ENCODE data around the gene EHMT2. TPM values are rescaled to one million over a fixed set of nuclear protein-coding genes. Genes with fewer than 3 reads are reported as not detected.
"Not testable (repeated sequence)": the region's sequence is repeated elsewhere in the genome, so short reads cannot be mapped to it uniquely, and the experiment has no call there.

The EHMT2 gene
- total RNA-seq, 2 donors from 2014 or later: 34.4 to 69.1 TPM

- Mint-ChIP-seq H3K9me3 (no peaks in the 10 kb centered on the region), H3K27ac (no peak overlapping the region), H3K36me3 (no peaks in the 10 kb centered on the region), H3K4me1 (ENCODE audit: low read depth in 2 of 2) (peaks cover 8 to 16% of the 10 kb centered on the region in 2 donors), H3K27me3 (peaks cover 0 to 5% of the 10 kb centered on the region in 2 donors), H3K4me3 (no peak overlapping the region)
- peak; percentile 69 for DNase-seq (ENCODE audit: low spot score)
- ATAC-seq: peak; percentile 81 to 96
Measured at GRCh38 chr6:31907158-31907813, 9.8 kb upstream of the EHMT2 start.

- H3K4me1 Mint-ChIP-seq (ENCODE audit: low read depth in 2 of 2): peaks cover 10 to 17% of the 10 kb centered on the region in 2 donors
- not testable (repeated sequence) for ATAC-seq
Measured at GRCh38 chr6:31906727-31907126, 9.2 kb upstream of the EHMT2 start.

GRCh38 chr6:31906122-31906521 lies 8.6 kb upstream of the EHMT2 start:
- no peak for DNase-seq (ENCODE audit: low spot score)
- Mint-ChIP-seq H3K9me3 (no peaks in the 10 kb centered on the region), H3K4me1 (ENCODE audit: low read depth in 2 of 2) (peaks cover 10 to 17% of the 10 kb centered on the region in 2 donors), H3K4me3 (no peak overlapping the region), H3K36me3 (no peaks in the 10 kb centered on the region), H3K27ac (peak overlapping the region in 1 of 2 donors; percentile 30), H3K27me3 (peaks cover 0 to 4% of the 10 kb centered on the region in 2 donors)
- ATAC-seq: no peak

More at GRCh38 chr6:31906727-31907126, 9.2 kb upstream of the EHMT2 start:
- not testable (repeated sequence) for H3K4me3 Mint-ChIP-seq; H3K9me3 Mint-ChIP-seq; H3K27ac Mint-ChIP-seq; DNase-seq (ENCODE audit: low spot score); H3K27me3 Mint-ChIP-seq; H3K36me3 Mint-ChIP-seq

DNA sequence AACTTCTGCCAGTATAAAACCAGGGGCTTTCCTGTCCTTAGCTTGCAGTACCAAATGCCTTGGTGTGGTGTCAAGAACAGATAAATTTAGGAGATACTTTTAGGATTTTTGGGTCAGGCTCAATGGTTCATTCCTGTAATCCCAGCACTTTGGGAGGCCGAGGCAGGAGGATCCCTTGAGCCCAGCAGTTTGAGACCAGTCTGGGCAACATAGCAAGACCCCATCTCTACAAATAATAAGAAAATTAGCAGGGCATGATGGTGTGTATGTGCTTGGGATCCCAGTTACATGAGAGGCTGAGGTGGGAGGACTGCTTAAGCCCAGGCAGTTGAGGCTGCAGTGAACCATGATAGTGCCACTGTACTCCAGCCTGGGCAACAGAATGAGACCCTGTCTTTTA lies 7.5 kb upstream of the EHMT2 start:
- ATAC-seq (no peak), DNase-seq (ENCODE audit: low spot score) (no peak)
- H3K9me3 Mint-ChIP-seq: no peaks in the 10 kb centered on the region
- no peak overlapping the region for H3K27ac Mint-ChIP-seq
- peaks cover 10 to 17% of the 10 kb centered on the region in 2 donors for H3K4me1 Mint-ChIP-seq (ENCODE audit: low read depth in 2 of 2)
- no peaks in the 10 kb centered on the region for H3K36me3 Mint-ChIP-seq
- H3K4me3 Mint-ChIP-seq: no peak overlapping the region
- peaks cover 0 to 4% of the 10 kb centered on the region in 2 donors for H3K27me3 Mint-ChIP-seq

GRCh38 chr6:31903957-31904356 lies 6.5 kb upstream of the EHMT2 start:
- ATAC-seq (no peak), DNase-seq (ENCODE audit: low spot score) (no peak)
- H3K9me3 Mint-ChIP-seq: no peaks in the 10 kb centered on the region
- H3K36me3 Mint-ChIP-seq: no peaks in the 10 kb centered on the region
- H3K4me3 Mint-ChIP-seq: no peak overlapping the region
- peak overlapping the region in 1 of 2 donors; percentile 46 for H3K27ac Mint-ChIP-seq
- H3K27me3 Mint-ChIP-seq: peaks cover 0 to 4% of the 10 kb centered on the region in 2 donors
- peaks cover 20 to 26% of the 10 kb centered on the region in 2 donors for H3K4me1 Mint-ChIP-seq (ENCODE audit: low read depth in 2 of 2)

- ATAC-seq: peak; percentile 80 to 88
- peaks cover 0 to 4% of the 10 kb centered on the region in 2 donors for H3K27me3 Mint-ChIP-seq
- no peaks in the 10 kb centered on the region for H3K9me3 Mint-ChIP-seq
- peaks cover 29 to 32% of the 10 kb centered on the region in 2 donors for H3K4me1 Mint-ChIP-seq (ENCODE audit: low read depth in 2 of 2)
- H3K4me3 Mint-ChIP-seq: peak within 1 kb of the TSS; percentile 74
- H3K27ac Mint-ChIP-seq: peak within 1 kb of the TSS; percentile 30 to 46
- peak; percentile 88 for DNase-seq (ENCODE audit: low spot score)
- H3K36me3 Mint-ChIP-seq: no peaks in the 10 kb centered on the region
Measured at GRCh38 chr6:31901953-31902643, 4.6 kb upstream of the EHMT2 start, which contains the start of gene ZBTB12. TSS of gene ZBTB12 (minus strand) at chr6:31902086. CDS start at chr6:31901305, 781 bp downstream.

- peaks cover 31 to 34% of the 10 kb centered on the region in 2 donors for H3K4me1 Mint-ChIP-seq (ENCODE audit: low read depth in 2 of 2)
- ATAC-seq: peak; percentile 1 to 5
Measured at GRCh38 chr6:31901415-31901952, 4.0 kb upstream of the EHMT2 start.

DNA sequence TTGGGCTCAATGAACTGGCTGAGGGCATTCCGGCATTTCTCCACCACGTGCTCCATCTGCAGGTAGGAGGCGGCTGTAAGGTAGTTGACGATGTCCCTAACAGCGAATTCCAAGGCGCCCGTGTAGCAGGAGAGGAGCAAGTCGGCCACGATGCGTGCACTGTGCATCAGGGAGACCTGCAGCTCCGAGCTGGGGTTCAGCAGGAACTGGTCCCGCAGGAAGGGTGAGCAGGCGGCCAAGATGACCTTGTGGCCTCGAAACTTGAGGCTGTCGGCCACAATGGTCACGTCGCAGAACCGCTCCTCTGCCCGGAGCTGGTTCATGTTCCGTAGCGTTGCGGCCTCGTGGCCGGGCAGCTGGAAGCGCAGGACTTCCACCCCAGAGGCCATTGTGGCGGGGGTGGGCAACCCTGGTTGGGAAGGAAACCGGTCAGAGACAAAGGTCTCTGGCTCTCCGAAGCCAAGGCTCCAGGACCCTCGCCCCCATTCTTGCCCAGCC lies 3.5 kb upstream of the EHMT2 start:
- ATAC-seq (no peak), DNase-seq (ENCODE audit: low spot score) (no peak)
- H3K36me3 Mint-ChIP-seq: no peaks in the 10 kb centered on the region
- no peaks in the 10 kb centered on the region for H3K9me3 Mint-ChIP-seq
- peaks cover 35 to 39% of the 10 kb centered on the region in 2 donors for H3K4me1 Mint-ChIP-seq (ENCODE audit: low read depth in 2 of 2)
- H3K4me3 Mint-ChIP-seq: peak overlapping the region; percentile 30
- H3K27ac Mint-ChIP-seq: no peak overlapping the region
- no peaks in the 10 kb centered on the region for H3K27me3 Mint-ChIP-seq

More at GRCh38 chr6:31901415-31901952, 4.0 kb upstream of the EHMT2 start:
- no peaks in the 10 kb centered on the region for H3K9me3 Mint-ChIP-seq
- no peak for DNase-seq (ENCODE audit: low spot score)
- peaks cover 0 to 3% of the 10 kb centered on the region in 2 donors for H3K27me3 Mint-ChIP-seq
- H3K4me3 Mint-ChIP-seq: peak overlapping the region; percentile 74
- H3K36me3 Mint-ChIP-seq: no peaks in the 10 kb centered on the region
- H3K27ac Mint-ChIP-seq: peak overlapping the region in 1 of 2 donors; percentile 46

DNA sequence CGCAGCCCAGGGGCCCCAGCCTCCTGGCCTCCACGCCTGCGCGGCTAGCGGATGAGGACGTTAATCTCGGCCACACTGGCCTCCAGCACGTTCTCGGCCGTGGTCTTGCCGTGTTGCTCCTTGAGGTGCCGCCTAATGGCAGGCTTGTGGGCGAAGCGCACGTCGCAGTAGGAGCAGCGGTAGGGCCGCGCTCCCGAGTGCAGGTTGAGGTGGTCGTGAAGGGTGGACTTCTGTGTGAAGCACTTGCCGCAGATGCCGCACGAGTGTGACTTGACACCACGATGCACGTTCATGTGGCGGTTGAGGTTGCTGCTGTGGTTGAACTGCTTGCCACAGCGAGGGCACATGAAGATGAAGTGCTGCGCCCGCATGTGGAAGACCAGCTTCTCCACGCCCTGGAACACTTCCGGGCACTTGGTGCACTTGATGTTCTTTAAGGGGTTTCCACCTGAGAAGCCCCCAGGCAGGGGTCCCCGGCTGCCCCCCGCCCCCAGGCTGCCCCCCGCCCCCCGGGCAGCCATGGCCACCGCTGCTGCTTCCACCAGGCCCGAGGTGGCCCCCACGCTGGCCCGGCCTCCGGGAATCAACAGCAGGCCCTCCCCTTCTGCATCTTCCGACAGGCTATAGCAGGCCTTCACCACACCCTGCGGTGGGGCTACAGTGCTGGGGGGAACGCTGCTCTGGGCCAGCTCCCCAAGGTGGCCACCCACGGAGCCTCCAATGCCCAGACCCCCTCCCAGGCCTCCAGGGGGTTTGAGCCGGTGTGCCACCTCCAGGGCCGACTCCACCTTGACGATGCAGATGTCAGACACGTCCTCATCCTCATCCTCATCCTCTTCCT lies 2.6 kb upstream of the EHMT2 start:
- ATAC-seq (no peak), DNase-seq (ENCODE audit: low spot score) (no peak)
- Mint-ChIP-seq H3K27me3 (no peaks in the 10 kb centered on the region), H3K36me3 (no peaks in the 10 kb centered on the region), H3K4me3 (peak overlapping the region; percentile 95), H3K27ac (peak overlapping the region; percentile 21 to 81), H3K4me1 (ENCODE audit: low read depth in 2 of 2) (peaks cover 39 to 44% of the 10 kb centered on the region in 2 donors), H3K9me3 (no peaks in the 10 kb centered on the region)

- Mint-ChIP-seq H3K9me3 (no peaks in the 10 kb centered on the region), H3K27me3 (no peaks in the 10 kb centered on the region), H3K36me3 (no peaks in the 10 kb centered on the region), H3K4me1 (ENCODE audit: low read depth in 2 of 2) (peaks cover 39 to 44% of the 10 kb centered on the region in 2 donors), H3K4me3 (peak overlapping the region; percentile 95), H3K27ac (peak overlapping the region; percentile 21 to 81)
- no peak for DNase-seq (ENCODE audit: low spot score)
- ATAC-seq: no peak
Measured at GRCh38 chr6:31899215-31899614, 1.7 kb upstream of the EHMT2 start.

DNA sequence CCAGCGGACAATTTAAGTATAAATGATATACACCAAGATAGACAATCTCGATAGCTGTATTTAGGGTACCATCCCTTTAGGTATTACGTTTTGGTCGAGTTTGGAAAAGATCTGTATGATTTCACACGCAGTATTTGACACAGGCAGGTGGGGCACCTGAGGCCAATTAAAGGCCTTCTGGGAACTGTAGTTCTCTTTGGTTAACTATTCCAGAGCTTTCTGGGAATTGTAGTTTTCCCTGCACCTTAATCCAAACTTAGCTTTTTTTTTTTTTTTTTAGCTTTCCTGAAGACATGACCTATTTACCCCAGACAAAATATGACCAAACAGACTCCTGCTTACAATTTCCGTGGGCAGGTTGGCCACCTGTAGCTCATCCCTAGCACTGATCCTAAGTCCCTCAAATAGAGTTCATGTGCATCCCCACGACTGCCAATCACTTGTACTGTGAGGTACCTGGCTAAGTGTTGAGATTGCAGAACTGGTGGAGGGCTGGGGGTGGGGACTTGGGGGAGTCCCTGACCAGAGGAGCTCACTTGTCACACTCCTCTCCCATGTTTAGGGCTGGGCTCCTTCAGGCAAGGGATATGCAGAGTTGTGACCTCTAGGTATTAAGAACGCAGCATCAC lies 999 bp upstream of the EHMT2 start:
- DNase-seq (ENCODE audit: low spot score) (no peak), ATAC-seq (no peak)
- no peaks in the 10 kb centered on the region for H3K27me3 Mint-ChIP-seq
- peak overlapping the region; percentile 95 for H3K4me3 Mint-ChIP-seq
- peaks cover 39 to 44% of the 10 kb centered on the region in 2 donors for H3K4me1 Mint-ChIP-seq (ENCODE audit: low read depth in 2 of 2)
- no peaks in the 10 kb centered on the region for H3K9me3 Mint-ChIP-seq
- H3K36me3 Mint-ChIP-seq: no peaks in the 10 kb centered on the region
- peak overlapping the region; percentile 81 to 97 for H3K27ac Mint-ChIP-seq

DNA sequence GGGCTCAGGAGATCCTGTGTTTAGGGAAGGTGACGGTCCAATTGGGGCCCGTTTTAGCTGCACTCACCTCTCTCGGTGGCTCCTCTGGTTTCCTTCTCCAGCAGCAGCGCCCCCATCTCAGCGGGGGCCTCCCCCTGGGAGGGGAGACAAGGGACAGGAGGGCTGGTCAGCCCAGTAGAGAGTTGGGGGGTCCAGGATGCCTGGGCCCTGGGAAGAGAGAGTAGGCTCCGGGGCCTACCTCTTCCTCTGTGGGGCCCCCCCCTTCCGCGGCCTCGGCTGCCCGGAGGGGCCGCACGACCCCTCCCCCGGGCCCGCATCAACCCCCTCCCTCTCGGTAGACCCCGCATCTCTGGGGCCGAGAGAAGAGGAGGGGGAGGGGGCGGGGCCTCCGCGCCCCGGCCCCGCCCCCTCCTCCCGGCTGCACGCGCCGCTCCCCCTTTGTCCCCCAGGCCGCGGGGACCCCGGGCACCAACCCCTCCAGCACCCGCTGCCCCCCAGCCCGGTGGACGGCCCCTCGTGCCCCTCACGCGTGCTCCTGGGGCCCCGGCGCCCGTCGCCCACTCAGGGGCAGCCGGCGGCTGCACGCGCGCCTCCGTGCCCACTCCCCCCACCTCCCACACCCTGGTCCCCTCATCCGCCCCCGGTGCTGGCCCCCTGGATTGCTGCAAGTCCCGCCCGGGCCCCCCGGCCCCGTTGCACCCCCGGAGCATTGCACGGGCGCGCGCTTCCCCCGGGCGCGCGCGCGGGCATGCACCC lies 464 bp downstream of the EHMT2 start:
- Mint-ChIP-seq H3K27me3 (no peaks in the 10 kb centered on the region), H3K4me3 (peak overlapping the region; percentile 83), H3K36me3 (no peaks in the 10 kb centered on the region), H3K4me1 (ENCODE audit: low read depth in 2 of 2) (peaks cover 34 to 35% of the 10 kb centered on the region in 2 donors), H3K27ac (peak overlapping the region; percentile 74 to 78), H3K9me3 (no peaks in the 10 kb centered on the region)
- ATAC-seq (peak; percentile 2 to 9), DNase-seq (ENCODE audit: low spot score) (no peak)
